ENCODE results near the gene RAET1L. TPM values are rescaled to one million over a fixed set of nuclear protein-coding genes. Genes with fewer than 3 reads are reported as not detected.

RAET1L gene
- total and polyA plus RNA-seq, 9 of the 15 experiments (the other 6 are each of a cell fraction or from before 2014, with no cell fraction given): not detected

DNA sequence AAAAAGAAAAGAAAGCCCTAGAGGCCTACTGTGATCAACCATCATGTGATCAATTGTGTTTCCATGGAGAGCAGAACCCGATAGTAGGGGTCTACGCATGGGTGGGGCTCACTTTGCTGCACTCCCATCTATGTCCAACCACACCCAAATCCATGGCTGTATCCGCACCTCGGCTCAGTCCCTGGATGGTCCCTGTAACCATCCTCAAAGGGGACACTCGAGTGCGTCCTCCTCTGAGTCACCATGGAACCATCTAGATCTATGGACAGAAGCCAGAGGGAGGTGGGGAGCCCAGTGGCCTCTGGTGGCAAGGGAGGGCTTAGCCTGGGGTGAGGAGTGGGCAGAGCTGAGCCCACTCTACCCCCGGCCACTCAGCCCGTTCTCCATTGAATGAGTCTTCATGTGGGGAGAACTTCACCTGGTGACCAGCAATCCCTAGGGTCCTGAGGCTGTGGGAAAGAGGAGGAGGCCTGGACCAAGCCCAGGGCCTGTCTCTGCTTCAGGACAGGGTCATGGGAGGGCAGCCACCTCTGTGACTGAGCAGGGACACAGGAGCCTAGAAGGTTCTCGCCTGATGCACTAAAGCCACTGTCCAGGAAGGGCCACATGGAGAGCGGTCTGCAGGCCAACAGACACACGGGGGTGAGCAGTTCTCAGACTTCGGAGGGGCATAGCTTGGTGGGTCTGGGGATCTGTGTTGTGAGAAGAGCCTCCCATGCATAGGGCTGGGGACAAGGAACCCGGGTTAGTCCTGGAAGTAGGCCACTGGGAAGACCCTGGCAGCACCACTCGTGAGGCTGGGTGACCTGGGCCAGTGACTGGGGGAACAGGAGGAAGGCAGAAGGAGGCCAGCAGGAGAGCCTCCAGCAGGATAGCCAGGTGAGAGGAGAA is 19.3 kb downstream of the RAET1L start:
- WGBS (ENCODE audit: insufficient coverage, low coverage, missing lambda C conversion rate): 44% methylated on average over 14 of the region's 14 CpGs
- in situ Hi-C loops (cut with MboI) (loop anchor here (5.0 kb wide), 1 partner anchor 69 kb away; no protein-coding TSS in a partner anchor), intact Hi-C loops (cut with micrococcal nuclease) (loop anchor here (10.0 kb wide), 2 partner anchors 441 to 809 kb away; partner anchors contain the start of gene GINM1)
- ChIA-PET POLR2A (no interaction called here), CTCF (ENCODE audit: low intra/inter-chr PET ratio) (interaction anchor here (0.6 to 1.2 kb wide), 2 partner anchors 64 to 72 kb away, joined by 3 read pairs; no protein-coding TSS in a partner anchor)
- Histone ChIP-seq H3K4me3 (peak overlapping the region; percentile 52), H4K20me1 (replicated peaks; ENCODE audit: control insufficient read depth, insufficient read depth, low read length) (no peaks in the 10 kb centered on the region), H3K4me1 (replicated peaks in 1 of 2; ENCODE audit: control insufficient read depth in 2 of 2, insufficient read depth in 2 of 2, low read length in 2 of 2) (peaks cover 10 to 32% of the 10 kb centered on the region in 2 experiments), H3K27ac (ENCODE audit: extremely low read depth, low read depth, low read length) (peak overlapping the region; percentile 40; the same call in 1 of the 3 replicates), H3K9me3 (replicated peaks; ENCODE audit: control insufficient read depth, insufficient read depth, low read depth, low read length) (no peaks in the 10 kb centered on the region), H3K9ac (ENCODE audit: insufficient read depth in 1 of 2, low read depth in 2 of 2, low read length in 2 of 2) (peak overlapping the region; percentile 44 to 91; a peak in 3 of 4 replicates), H3K27me3 (ENCODE audit: control insufficient read depth in 2 of 2, insufficient read depth in 2 of 2, low read length in 2 of 2) (peaks cover 0 to 11% of the 10 kb centered on the region in 2 experiments; a peak in 3 of 5 replicates), H2AFZ (ENCODE audit: low read depth, low read length) (peak overlapping the region; percentile 91), H3K9me1 (ENCODE audit: control insufficient read depth, insufficient read depth, low read length) (peaks cover 5% of the 10 kb centered on the region), H3K4me2 (ENCODE audit: insufficient read depth, low read length) (peak overlapping the region; percentile 84), H3K79me2 (ENCODE audit: control insufficient read depth, insufficient read depth, low read length) (no peaks in the 10 kb centered on the region), H3K36me3 (ENCODE audit: control insufficient read depth, insufficient read depth, low read length) (no peaks in the 10 kb centered on the region)
- ATAC-seq: no peak
- no TSS peak for BruUV-seq (replicated peaks)
- peak in 1 of 4 experiments; percentile 20 for DNase-seq (ENCODE audit: extremely low read depth in 1 of 4, low spot score in 3 of 4)
- no peak for FAIRE-seq
- TF ChIP-seq FOSL1 (tag; conservative IDR thresholded peaks at IDR 0.05) (peak; percentile 60), SIRT6 (IDR thresholded peaks at IDR 0.05; ENCODE audit: low read depth, low read length) (no peak), TEAD2 (tag; IDR thresholded peaks at IDR 0.05) (no peak), ETV1 (tag; conservative IDR thresholded peaks at IDR 0.05; ENCODE audit: low read depth) (no peak), ELF1 (tag; IDR thresholded peaks at IDR 0.05) (0 out of 2 replicates have a peak, but pooled peaks have one; percentile 8), ZNF274 (IDR thresholded peaks at IDR 0.05; ENCODE audit: borderline replicate concordance, low read depth, low read length) (no peak), ZNF561 (CRISPR knock-in tag; conservative IDR thresholded peaks at IDR 0.05) (no peak), KDM1A (IDR thresholded peaks at IDR 0.05) (no peak), KLF6 (CRISPR knock-in tag; IDR thresholded peaks at IDR 0.05; ENCODE audit: borderline replicate concordance) (no peak), LEF1 (IDR thresholded peaks at IDR 0.05) (no peak), SMARCB1 (IDR thresholded peaks at IDR 0.05; ENCODE audit: insufficient read length, low read depth) (no peak), ZFP30 (CRISPR knock-in tag; IDR thresholded peaks at IDR 0.05; ENCODE audit: borderline replicate concordance) (no peak), ZFP1 (CRISPR knock-in tag; IDR thresholded peaks at IDR 0.05) (no peak), L3MBTL2 (IDR thresholded peaks at IDR 0.05) (peak; percentile 0; the same call in 1 of the 2 replicates), NFYB (IDR thresholded peaks at IDR 0.05; ENCODE audit: extremely low read depth, insufficient read length) (no peak), ZNF785 (CRISPR knock-in tag; IDR thresholded peaks at IDR 0.05) (no peak), ZNF133 (CRISPR knock-in tag; IDR thresholded peaks at IDR 0.05) (no peak)
- TF ChIP-seq, protein P1, sequence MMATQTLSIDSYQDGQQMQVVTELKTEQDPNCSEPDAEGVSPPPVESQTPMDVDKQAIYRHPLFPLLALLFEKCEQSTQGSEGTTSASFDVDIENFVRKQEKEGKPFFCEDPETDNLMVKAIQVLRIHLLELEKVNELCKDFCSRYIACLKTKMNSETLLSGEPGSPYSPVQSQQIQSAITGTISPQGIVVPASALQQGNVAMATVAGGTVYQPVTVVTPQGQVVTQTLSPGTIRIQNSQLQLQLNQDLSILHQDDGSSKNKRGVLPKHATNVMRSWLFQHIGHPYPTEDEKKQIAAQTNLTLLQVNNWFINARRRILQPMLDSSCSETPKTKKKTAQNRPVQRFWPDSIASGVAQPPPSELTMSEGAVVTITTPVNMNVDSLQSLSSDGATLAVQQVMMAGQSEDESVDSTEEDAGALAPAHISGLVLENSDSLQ (IDR thresholded peaks at IDR 0.05): no peak
- TF ChIP-seq, protein P2, sequence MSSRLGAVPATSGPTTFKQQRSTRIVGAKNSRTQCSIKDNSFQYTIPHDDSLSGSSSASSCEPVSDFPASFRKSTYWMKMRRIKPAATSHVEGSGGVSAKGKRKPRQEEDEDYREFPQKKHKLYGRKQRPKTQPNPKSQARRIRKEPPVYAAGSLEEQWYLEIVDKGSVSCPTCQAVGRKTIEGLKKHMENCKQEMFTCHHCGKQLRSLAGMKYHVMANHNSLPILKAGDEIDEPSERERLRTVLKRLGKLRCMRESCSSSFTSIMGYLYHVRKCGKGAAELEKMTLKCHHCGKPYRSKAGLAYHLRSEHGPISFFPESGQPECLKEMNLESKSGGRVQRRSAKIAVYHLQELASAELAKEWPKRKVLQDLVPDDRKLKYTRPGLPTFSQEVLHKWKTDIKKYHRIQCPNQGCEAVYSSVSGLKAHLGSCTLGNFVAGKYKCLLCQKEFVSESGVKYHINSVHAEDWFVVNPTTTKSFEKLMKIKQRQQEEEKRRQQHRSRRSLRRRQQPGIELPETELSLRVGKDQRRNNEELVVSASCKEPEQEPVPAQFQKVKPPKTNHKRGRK (tag; IDR thresholded peaks at IDR 0.05): no peak
- TF ChIP-seq, protein P3, sequence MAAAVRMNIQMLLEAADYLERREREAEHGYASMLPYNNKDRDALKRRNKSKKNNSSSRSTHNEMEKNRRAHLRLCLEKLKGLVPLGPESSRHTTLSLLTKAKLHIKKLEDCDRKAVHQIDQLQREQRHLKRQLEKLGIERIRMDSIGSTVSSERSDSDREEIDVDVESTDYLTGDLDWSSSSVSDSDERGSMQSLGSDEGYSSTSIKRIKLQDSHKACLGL (CRISPR knock-in tag; IDR thresholded peaks at IDR 0.05; ENCODE audit: borderline replicate concordance, poor library complexity, severe bottlenecking): no peak

Data from K562 (cell line).